Activated CD8-positive, alpha-beta memory T cell treated with anti-CD3 and anti-CD28 coated beads, Interleukin-2, amount 10 ng/mL, durations not matched to agents 7 days and 5 days (primary cell): ENCODE measurements around the gene LIM2. TPM values are rescaled to one million over a fixed set of nuclear protein-coding genes. Genes with fewer than 3 reads are reported as not detected.
"Not testable (repeated sequence)": the region's sequence is repeated elsewhere in the genome, so short reads cannot be mapped to it uniquely, and the experiment has no call there.

Experiments used
- ATAC-seq: fragments of 150-1000 bp; cut with Tn5 transposase; one replicate; pipeline ENCODE4 v1.10.0; 2021; ENCODE audit warnings: moderate library complexity
- CTCF ChIA-PET: fragments of 350-600 bp; sonication (Branson Sonifier 250); formaldehyde crosslinking; loops from one replicate; lab custom pipeline; 2021; ENCODE audit warnings: antibody characterized with exemption; lab: Charles Lee
- DNase-seq: peaks from one replicate; pipeline ENCODE4 v3.0.0-alpha.2; 2020
- H3K27ac Mint-ChIP-seq: one replicate; pipeline ENCODE4 v1.8.0; 2021; ENCODE audit warnings: mild to moderate bottlenecking, mixed read lengths
- H3K27me3 Mint-ChIP-seq: one replicate; pipeline ENCODE4 v1.8.0; 2021; ENCODE audit warnings: mixed read lengths
- H3K36me3 Mint-ChIP-seq: one replicate; pipeline ENCODE4 v1.8.0; 2021; ENCODE audit warnings: mild to moderate bottlenecking, mixed read lengths
- H3K4me1 Mint-ChIP-seq: one replicate; pipeline ENCODE4 v1.8.0; 2021; ENCODE audit warnings: mixed read lengths
- H3K4me3 Mint-ChIP-seq: one replicate; pipeline ENCODE4 v1.8.0; 2021; ENCODE audit warnings: mild to moderate bottlenecking, moderate library complexity, mixed read lengths
- H3K9me3 Mint-ChIP-seq: one replicate; pipeline ENCODE4 v1.8.0; 2022; ENCODE audit warnings: low read depth, mixed read lengths
- total RNA-seq, 2 experiments: library from RNA; stranded (reverse); gene quantifications; one replicate each; pipeline ENCODE4 v1.2.3, GENCODE V29; 2021

Gene LIM2
- total RNA-seq, 2 experiments from 2014 or later = 0.23 TPM; not detected in 1

DNA sequence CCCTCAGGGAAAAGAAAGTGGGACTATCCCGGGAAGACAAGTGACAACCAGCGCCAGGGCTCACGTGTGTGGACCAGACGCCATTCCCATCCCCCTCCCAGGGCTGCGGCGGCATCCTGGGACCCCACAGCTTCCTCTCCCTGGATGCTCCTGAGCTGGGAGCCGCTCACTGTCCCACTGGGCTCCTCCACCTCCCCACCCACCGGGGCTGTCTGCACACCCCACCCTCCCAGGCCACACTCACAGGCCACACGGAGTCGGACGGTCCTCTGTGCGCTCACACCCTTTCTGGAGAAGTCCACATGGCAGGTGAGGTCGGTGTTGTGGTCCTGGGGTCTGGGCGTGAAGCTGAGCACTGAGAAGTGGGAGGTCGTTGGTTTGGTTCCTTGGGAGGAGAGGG, 28.6 kb upstream of the LIM2 start:
- CTCF ChIA-PET = interaction anchor here (1.5 to 7.2 kb wide), 3 partner anchors 22 to 76 kb away, joined by 3 to 108 read pairs (median 5); no protein-coding TSS in a partner anchor
- H3K4me3 Mint-ChIP-seq, ATAC-seq, H3K9me3 Mint-ChIP-seq, H3K27ac Mint-ChIP-seq, DNase-seq, H3K36me3 Mint-ChIP-seq: not testable (repeated sequence)
- Mint-ChIP-seq H3K27me3 (peaks cover 11% of the 10 kb centered on the region), H3K4me1 (peaks cover 22% of the 10 kb centered on the region)

DNA sequence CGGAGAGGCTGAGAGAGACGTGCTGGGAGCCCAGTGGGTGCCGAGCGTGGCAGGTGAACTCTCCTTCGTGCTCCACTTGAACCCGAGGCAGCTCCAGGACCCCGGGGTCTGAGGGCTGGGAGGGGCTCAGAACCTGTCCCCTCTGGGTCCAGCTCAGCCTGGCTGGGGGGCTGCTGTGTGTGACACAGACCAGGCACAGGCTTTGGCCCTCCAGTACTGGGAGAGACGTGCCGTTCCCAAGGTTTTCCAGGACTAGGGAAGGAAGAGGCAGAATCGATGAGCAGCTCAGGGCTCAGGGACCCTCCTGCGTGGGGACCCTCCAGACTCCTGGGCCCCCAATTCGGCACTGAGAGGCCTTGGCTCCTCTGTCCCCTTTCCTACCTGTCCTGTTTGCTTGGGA, 27.4 kb upstream of the LIM2 start:
- DNase-seq (no peak), ATAC-seq (no peak)
- Mint-ChIP-seq H3K9me3 (no peaks in the 10 kb centered on the region), H3K4me3 (no peak overlapping the region), H3K4me1 (peaks cover 17% of the 10 kb centered on the region), H3K36me3 (no peaks in the 10 kb centered on the region), H3K27ac (no peak overlapping the region), H3K27me3 (peaks cover 6% of the 10 kb centered on the region)
- CTCF ChIA-PET = no interaction called here

DNA sequence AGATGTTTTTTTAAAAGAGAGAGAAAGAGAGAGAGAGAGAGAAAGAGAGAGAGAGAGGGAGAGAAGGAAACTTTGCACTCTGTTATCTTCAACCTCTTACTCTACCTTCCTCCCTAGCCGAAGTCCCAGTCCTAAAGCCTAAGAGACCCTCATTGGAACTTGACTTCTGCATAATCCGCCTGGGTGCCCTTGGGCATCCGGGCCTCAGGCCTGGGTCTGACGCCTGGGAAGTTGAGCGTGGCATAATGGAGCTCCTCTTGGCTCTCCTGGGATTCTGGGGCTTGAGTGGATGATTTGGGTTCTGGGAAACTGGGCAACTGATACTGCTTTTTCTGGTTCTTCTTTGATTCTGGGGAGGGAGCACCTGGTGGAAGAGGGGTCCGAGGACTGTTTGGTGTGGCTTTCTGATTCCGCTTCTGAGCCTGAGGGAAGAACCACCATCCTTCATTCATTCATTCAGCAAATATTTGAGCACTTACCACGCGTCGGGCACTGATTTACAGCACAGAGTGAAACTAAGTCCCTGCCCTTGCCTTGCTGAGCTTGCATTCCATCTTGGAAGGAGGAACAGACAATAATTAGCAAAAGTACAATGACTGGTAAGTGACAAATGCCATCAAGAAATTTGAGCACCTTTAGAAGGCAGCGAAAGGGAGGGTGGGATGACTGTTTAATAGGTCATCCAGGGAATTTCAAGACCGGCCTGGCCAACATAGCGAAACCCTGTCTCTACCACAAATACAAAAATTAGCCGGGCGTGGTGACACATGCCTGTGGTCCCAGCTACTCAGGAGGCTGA, 23.4 kb upstream of the LIM2 start:
- Mint-ChIP-seq H3K27ac (no peak overlapping the region), H3K36me3 (no peaks in the 10 kb centered on the region), H3K27me3 (no peaks in the 10 kb centered on the region), H3K4me1 (peaks cover 10% of the 10 kb centered on the region), H3K4me3 (no peak overlapping the region), H3K9me3 (no peaks in the 10 kb centered on the region)
- DNase-seq (no peak), ATAC-seq (no peak)
- CTCF ChIA-PET = interaction anchor here (1.1 kb wide), 1 partner anchor 9 kb away, joined by 3 read pairs; no protein-coding TSS in a partner anchor

DNA sequence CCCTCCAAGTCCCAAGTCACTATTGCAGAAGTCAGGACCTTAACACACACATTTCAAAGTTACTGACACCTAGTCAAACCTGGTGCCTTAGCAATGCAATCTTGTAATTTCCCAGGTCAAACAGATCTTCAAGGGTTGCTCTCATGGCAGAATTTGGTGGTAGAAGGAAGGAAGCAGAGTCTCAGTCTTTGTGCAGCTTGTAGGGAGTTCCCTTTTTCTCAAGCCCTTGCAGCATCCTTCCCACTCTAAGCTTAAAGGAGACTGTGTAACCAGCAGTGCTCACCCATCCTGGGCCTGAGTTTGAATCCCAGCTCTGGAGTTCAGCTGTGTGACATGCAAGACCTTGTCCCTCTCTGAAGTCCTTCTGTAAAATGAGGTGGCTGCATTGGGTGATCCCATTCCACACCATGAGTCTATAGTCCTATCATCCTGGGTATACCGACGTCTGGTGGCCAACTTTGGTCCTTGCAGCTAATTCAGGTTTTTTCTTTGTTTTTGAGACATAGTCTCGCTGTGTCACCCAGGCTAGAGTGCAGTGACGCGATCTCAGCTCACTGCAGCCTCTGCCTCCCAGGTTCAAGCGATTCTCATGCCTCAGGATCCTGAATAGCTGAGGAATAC, 19.8 kb upstream of the LIM2 start:
- H3K4me3 Mint-ChIP-seq = no peak overlapping the region
- peaks cover 2% of the 10 kb centered on the region for H3K9me3 Mint-ChIP-seq
- CTCF ChIA-PET = interaction anchor here (0.7 to 2.7 kb wide), 17 partner anchors 9 to 111 kb away, joined by 3 to 28 read pairs (median 4); partner anchors contain the start of genes ETFB, NKG7, SIGLEC10 and VSIG10L
- peaks cover 14% of the 10 kb centered on the region for H3K36me3 Mint-ChIP-seq
- DNase-seq (peak; percentile 62), ATAC-seq (peak; percentile 60)
- peaks cover 10% of the 10 kb centered on the region for H3K4me1 Mint-ChIP-seq
- H3K27me3 Mint-ChIP-seq = no peaks in the 10 kb centered on the region
- H3K27ac Mint-ChIP-seq = no peak overlapping the region

DNA sequence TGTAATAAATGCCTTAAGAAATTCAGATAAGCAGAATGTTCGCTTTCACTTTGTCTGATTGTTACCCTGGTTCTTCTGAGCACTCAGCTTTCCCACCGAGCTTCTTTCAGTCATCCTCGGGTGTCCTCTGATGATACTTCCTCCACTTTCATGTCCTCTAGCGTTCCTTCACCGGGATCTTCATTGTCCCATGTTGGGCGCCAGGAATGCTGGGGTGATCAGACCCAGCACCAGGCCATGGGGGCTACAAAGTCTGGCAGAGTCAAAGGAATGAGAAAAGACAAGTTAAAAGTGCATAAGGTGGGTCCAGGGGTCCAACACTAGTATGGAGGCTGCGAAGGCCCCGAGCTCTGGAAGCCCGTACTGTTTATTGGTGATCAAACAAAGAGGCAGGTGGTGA, 14.3 kb upstream of the LIM2 start:
- peaks cover 11% of the 10 kb centered on the region for H3K9me3 Mint-ChIP-seq
- H3K27me3 Mint-ChIP-seq = no peaks in the 10 kb centered on the region
- H3K4me1 Mint-ChIP-seq = peaks cover 8% of the 10 kb centered on the region
- no peak overlapping the region for H3K27ac Mint-ChIP-seq
- ATAC-seq (no peak), DNase-seq (no peak)
- H3K4me3 Mint-ChIP-seq = no peak overlapping the region
- H3K36me3 Mint-ChIP-seq = peaks cover 24% of the 10 kb centered on the region
- CTCF ChIA-PET = interaction anchor here (1.7 to 4.6 kb wide), 2 partner anchors 16 to 19 kb away, joined by 4 to 18 read pairs; no protein-coding TSS in a partner anchor

DNA sequence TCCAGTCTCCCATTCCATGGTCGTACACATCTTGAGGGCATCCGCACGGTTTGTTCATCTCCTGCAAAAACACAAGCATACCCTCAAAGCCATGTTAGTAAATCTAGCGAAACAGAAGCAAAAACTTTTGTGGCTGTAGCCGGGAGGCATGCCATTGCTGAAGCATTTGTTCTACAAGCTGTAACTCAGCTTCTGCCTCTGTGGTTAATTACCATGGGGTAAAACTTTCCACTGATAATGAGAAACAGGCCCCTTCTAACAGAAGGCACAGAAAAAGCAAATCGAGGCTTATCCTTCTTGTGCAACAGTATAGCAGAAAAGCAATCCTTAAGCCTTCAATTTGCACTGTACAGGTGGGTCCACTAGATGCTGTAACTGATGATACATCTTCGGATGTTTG, 12.2 kb upstream of the LIM2 start:
- H3K27ac Mint-ChIP-seq, H3K4me3 Mint-ChIP-seq, ATAC-seq, DNase-seq, H3K27me3 Mint-ChIP-seq: not testable (repeated sequence)
- CTCF ChIA-PET = interaction anchor here (0.7 to 7.7 kb wide), 4 partner anchors 8 to 39 kb away, joined by 3 to 97 read pairs (median 13); partner anchors contain the start of genes CLDND2 and NKG7
- Mint-ChIP-seq H3K36me3 (peaks cover 27% of the 10 kb centered on the region), H3K4me1 (peaks cover 26% of the 10 kb centered on the region), H3K9me3 (peaks cover 11% of the 10 kb centered on the region)

DNA sequence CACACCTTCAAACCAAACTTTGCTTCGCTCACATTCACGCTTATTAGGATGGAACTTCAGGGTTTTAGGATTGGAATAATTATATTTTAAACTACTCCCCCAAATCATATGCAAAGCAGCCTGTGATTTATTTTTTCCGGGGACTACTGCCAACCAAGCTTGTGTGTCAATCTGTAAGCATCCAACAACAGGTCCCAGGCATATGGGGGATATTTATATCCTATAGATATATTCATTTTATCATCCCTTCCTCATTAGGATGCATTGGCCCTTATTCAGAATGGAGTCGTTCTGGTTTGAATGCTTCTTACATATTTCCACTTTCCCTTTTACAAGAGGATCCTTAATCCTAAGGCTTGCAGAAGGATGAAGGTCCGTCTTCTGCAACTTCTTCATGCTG, 11.5 kb upstream of the LIM2 start:
- Mint-ChIP-seq H3K4me3 (no peak overlapping the region), H3K9me3 (peaks cover 11% of the 10 kb centered on the region), H3K36me3 (peaks cover 26% of the 10 kb centered on the region), H3K27me3 (no peaks in the 10 kb centered on the region), H3K4me1 (peaks cover 27% of the 10 kb centered on the region), H3K27ac (no peak overlapping the region)
- ATAC-seq (no peak), DNase-seq (no peak)
- CTCF ChIA-PET = interaction anchor here (0.7 to 7.7 kb wide), 11 partner anchors 9 to 258 kb away, joined by 3 to 97 read pairs (median 7); partner anchors contain the start of genes CLDND2, LIM2 and NKG7

DNA sequence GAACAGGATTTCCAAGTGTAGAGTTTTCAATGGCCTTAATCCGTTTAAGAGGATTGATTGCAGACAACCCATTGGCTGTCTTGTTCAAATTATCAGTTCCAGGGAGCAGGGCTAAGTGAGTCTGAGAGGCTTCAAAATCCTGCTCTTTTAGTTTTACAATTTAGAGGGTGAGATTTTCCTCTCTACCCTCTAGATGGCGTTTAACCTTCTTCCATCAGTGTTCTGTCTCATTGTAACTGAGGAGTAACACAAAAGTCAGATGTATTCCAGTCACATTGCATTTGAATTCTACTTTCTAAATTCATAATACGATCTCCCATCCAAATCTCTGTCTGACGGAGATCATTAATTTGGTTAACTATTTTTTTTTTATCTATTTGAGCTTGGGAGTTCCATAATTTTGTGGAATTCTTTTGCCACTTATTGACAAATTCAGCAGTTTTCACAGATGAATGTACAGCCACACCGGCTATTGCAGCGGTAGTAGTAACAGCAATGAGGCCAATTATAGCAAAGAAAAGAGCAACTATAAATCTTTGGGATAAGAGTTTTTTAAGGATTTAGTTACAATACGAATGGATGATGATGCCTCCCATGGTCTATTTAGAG, 10.4 kb upstream of the LIM2 start:
- DNase-seq (no peak), ATAC-seq (no peak)
- Mint-ChIP-seq H3K9me3 (peaks cover 9% of the 10 kb centered on the region), H3K27ac (no peak overlapping the region), H3K27me3 (no peaks in the 10 kb centered on the region), H3K36me3 (peaks cover 19% of the 10 kb centered on the region), H3K4me3 (no peak overlapping the region), H3K4me1 (peaks cover 33% of the 10 kb centered on the region)
- CTCF ChIA-PET = interaction anchor here (0.6 to 7.7 kb wide), 14 partner anchors 9 to 259 kb away, joined by 3 to 97 read pairs (median 6); partner anchors contain the start of genes CLDND2, LIM2, NKG7 and SIGLEC10

DNA sequence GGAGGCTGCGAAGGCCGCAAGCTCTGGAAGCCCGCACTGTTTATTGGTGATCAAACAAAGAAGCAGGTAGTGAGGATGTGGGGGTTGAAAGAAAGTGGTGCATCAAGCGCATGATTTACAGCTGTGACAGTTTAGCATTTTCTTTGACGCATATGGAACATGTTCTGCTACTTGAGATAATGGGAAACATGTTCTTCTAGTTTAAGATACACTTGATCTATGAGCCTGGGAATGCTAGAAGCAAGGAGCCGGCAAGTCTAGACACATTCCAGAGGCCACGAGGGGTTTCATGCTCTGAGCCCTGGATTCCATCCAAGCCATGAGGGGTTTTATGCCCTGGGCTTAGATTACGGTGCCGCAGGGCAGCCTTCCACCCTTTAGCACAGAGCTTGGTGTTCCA, 9.7 kb upstream of the LIM2 start:
- H3K27me3 Mint-ChIP-seq, ATAC-seq: not testable (repeated sequence)

DNA sequence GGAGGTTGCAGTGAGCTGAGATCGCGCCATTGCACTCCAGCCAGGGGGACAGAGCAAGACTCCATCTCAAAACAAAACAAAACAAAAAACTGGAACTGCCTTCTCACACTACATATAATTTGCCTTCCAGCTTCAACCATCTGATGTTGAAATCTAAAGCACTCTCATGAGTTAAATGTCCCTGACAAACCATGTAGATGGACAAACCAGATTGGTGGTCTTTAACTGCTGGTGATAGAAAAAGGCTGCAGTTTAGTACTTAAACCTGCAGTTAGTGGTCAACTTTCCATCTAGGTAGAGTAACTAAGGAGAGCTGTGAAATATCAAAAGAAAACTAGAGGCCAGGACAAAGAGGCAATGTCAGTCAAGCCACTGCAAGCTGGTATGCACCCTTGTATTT, 8.4 kb upstream of the LIM2 start:
- H3K27ac Mint-ChIP-seq = peak overlapping the region; percentile 100
- DNase-seq = no peak
- H3K36me3 Mint-ChIP-seq = peaks cover 3% of the 10 kb centered on the region
- no peak for ATAC-seq
- H3K9me3 Mint-ChIP-seq = no peaks in the 10 kb centered on the region
- no peaks in the 10 kb centered on the region for H3K27me3 Mint-ChIP-seq
- H3K4me3 Mint-ChIP-seq = peak overlapping the region; percentile 94
- peaks cover 42% of the 10 kb centered on the region for H3K4me1 Mint-ChIP-seq
- CTCF ChIA-PET = interaction anchor here (0.9 to 7.7 kb wide), 11 partner anchors 11 to 237 kb away, joined by 3 to 97 read pairs (median 13); partner anchors contain the start of genes CLDND2, NKG7 and VSIG10L

More for the DNA sequence above, 9.7 kb upstream of the LIM2 start:
- peaks cover 37% of the 10 kb centered on the region for H3K4me1 Mint-ChIP-seq
- H3K27ac Mint-ChIP-seq, H3K9me3 Mint-ChIP-seq, DNase-seq, H3K4me3 Mint-ChIP-seq: not testable (repeated sequence)
- H3K36me3 Mint-ChIP-seq = peaks cover 12% of the 10 kb centered on the region
- CTCF ChIA-PET = interaction anchor here (0.6 to 7.7 kb wide), 12 partner anchors 10 to 260 kb away, joined by 3 to 97 read pairs (median 9); partner anchors contain the start of genes CLDND2, LIM2, NKG7 and SIGLEC10

DNA sequence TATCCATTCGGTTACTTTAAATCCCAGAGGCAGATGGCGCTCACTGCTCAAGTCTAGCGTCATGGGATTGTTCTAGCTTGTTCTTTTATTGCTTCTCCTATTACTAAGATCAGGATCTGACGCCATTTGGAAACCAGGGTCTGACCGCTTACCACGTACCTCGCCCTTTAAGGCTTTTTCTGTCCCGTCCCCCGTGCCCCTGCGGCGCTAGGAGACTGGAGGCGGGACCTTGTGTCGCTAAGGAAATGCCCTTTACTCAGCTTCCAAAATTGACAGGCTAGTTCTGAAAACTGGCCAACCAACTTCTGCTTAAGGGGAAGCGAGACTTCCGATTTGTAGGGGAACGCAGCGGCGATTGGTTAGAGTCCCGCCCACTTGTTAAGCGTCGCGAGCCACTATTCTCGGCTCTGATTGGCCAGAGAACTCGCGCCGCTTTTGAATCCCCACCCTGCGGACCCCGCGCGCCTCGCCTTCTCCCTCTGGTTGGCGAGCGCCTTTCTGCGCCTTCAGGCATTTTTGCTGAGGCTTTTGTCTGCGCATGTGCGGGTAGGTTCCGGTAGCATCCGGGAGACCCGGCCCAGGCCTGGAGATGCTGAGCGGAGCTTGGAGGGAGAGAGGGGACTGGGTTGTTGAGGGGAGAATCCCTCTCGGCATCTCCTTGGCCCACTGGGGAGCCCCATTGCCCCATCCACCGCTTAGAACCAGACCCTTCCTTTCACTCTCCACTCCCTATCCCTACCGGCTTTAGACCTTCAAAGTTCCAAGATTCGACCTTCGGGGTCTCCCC, 6.5 kb upstream of the LIM2 start:
- Mint-ChIP-seq H3K9me3 (no peaks in the 10 kb centered on the region), H3K27me3 (no peaks in the 10 kb centered on the region), H3K4me3 (peak overlapping the region; percentile 94), H3K27ac (peak overlapping the region; percentile 100), H3K4me1 (peaks cover 47% of the 10 kb centered on the region), H3K36me3 (peaks cover 3% of the 10 kb centered on the region)
- DNase-seq (peak; percentile 99), ATAC-seq (peak; percentile 86)
- CTCF ChIA-PET = interaction anchor here (0.6 to 7.7 kb wide), 17 partner anchors 9 to 831 kb away, joined by 3 to 97 read pairs (median 7); partner anchors contain the start of genes CLDND2, NKG7 and SIGLEC10

DNA sequence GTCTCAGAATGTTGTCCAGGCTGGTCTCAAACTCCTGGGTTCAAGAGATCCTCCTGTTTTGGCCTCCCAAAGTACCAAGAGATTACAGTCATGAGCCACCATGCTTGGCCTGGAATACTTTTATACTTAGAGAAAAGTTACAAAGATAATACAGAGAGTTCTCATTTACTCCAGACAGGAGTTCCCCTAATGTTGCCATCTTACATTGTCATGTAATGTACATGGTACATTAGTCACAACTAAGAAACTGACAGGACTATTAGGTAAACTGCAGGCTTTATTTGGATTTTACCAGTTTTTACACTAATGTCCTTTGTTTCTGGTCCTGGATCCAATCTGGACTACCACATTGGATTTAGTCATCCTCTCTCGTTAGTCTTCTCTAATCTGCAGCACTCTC, 4.9 kb upstream of the LIM2 start:
- ATAC-seq (no peak), DNase-seq (no peak)
- CTCF ChIA-PET = interaction anchor here (1.4 to 5.9 kb wide), 2 partner anchors 16 to 22 kb away, joined by 5 to 32 read pairs; no protein-coding TSS in a partner anchor
- peak overlapping the region; percentile 18 for H3K4me3 Mint-ChIP-seq
- no peaks in the 10 kb centered on the region for H3K27me3 Mint-ChIP-seq
- H3K27ac Mint-ChIP-seq = peak overlapping the region; percentile 75
- H3K36me3 Mint-ChIP-seq = peaks cover 3% of the 10 kb centered on the region
- peaks cover 45% of the 10 kb centered on the region for H3K4me1 Mint-ChIP-seq
- H3K9me3 Mint-ChIP-seq = no peaks in the 10 kb centered on the region
